IPS-18c (cell line): ENCODE results near the gene LHFPL4.
"Not testable (repeated sequence)": the region's sequence is repeated elsewhere in the genome, so short reads cannot be mapped to it uniquely, and the experiment has no call there.

Source experiments
- H3K4me3 ChIP-seq: 2 replicates; pipeline ENCODE4 v1.7.0; 2013; ENCODE audit warnings: low read depth, mild to moderate bottlenecking, low read length, moderate library complexity; ENCODE audit not compliant: insufficient read depth
- H3K9me3 ChIP-seq: one replicate; pipeline ENCODE4 v1.6.1; 2013; ENCODE audit warnings: mild to moderate bottlenecking, low read length, moderate library complexity; ENCODE audit not compliant: control insufficient read depth, insufficient read depth

LHFPL4 gene

GRCh38 chr3:9499455-9500107 lies 54.0 kb downstream of the LHFPL4 start:
- Histone ChIP-seq H3K4me3 (peak overlapping the region; percentile 75), H3K9me3 (peaks cover 2% of the 10 kb centered on the region)

GRCh38 chr3:9498781-9499180 lies 54.8 kb downstream of the LHFPL4 start:
- Histone ChIP-seq H3K4me3 (no peak overlapping the region), H3K9me3 (peaks cover 2% of the 10 kb centered on the region)

GRCh38 chr3:9497821-9498565 lies 55.6 kb downstream of the LHFPL4 start:
- H3K4me3 ChIP-seq = no peak overlapping the region
- peaks cover 2% of the 10 kb centered on the region for H3K9me3 ChIP-seq

- Histone ChIP-seq H3K4me3 (no peak overlapping the region), H3K9me3 (peaks cover 2% of the 10 kb centered on the region)
These were observed 56.7 kb downstream of the LHFPL4 start for GRCh38 chr3:9496893-9497292.

- not testable (repeated sequence) for H3K9me3 ChIP-seq, H3K4me3 ChIP-seq
These were observed 59.6 kb downstream of the LHFPL4 start for GRCh38 chr3:9494036-9494435.

GRCh38 chr3:9491506-9491905 lies 62.1 kb downstream of the LHFPL4 start:
- H3K9me3 ChIP-seq = no peaks in the 10 kb centered on the region
- no peak overlapping the region for H3K4me3 ChIP-seq

GRCh38 chr3:9485248-9485647 lies 68.4 kb downstream of the LHFPL4 start:
- Histone ChIP-seq H3K4me3 (no peak overlapping the region), H3K9me3 (no peaks in the 10 kb centered on the region)

- Histone ChIP-seq H3K9me3 (no peaks in the 10 kb centered on the region), H3K4me3 (no peak overlapping the region)
These were observed 73.4 kb downstream of the LHFPL4 start for GRCh38 chr3:9480265-9480664.

GRCh38 chr3:9476935-9477334 lies 76.7 kb downstream of the LHFPL4 start:
- no peak overlapping the region for H3K4me3 ChIP-seq
- H3K9me3 ChIP-seq = no peaks in the 10 kb centered on the region

- H3K9me3 ChIP-seq = no peaks in the 10 kb centered on the region
- H3K4me3 ChIP-seq = no peak overlapping the region
These were observed 79.1 kb downstream of the LHFPL4 start for GRCh38 chr3:9474482-9474881.

- no peaks in the 10 kb centered on the region for H3K9me3 ChIP-seq
- H3K4me3 ChIP-seq = no peak overlapping the region
These were observed 80.0 kb downstream of the LHFPL4 start for GRCh38 chr3:9473496-9474065.

- H3K4me3 ChIP-seq = no peak overlapping the region
- H3K9me3 ChIP-seq = no peaks in the 10 kb centered on the region
These were observed 83.6 kb downstream of the LHFPL4 start for GRCh38 chr3:9469986-9470385.

GRCh38 chr3:9468460-9468859 lies 85.2 kb downstream of the LHFPL4 start:
- H3K4me3 ChIP-seq = no peak overlapping the region
- H3K9me3 ChIP-seq = no peaks in the 10 kb centered on the region

GRCh38 chr3:9467451-9467850 lies 86.2 kb downstream of the LHFPL4 start:
- no peak overlapping the region for H3K4me3 ChIP-seq
- H3K9me3 ChIP-seq = no peaks in the 10 kb centered on the region

GRCh38 chr3:9455596-9456131 lies 98.0 kb downstream of the LHFPL4 start:
- no peaks in the 10 kb centered on the region for H3K9me3 ChIP-seq
- H3K4me3 ChIP-seq = no peak overlapping the region

- Histone ChIP-seq H3K4me3 (no peak overlapping the region), H3K9me3 (no peaks in the 10 kb centered on the region)
These were observed 101.2 kb downstream of the LHFPL4 start for GRCh38 chr3:9452417-9452816.

- H3K9me3 ChIP-seq = no peaks in the 10 kb centered on the region
- H3K4me3 ChIP-seq = no peak overlapping the region
These were observed 102.6 kb downstream of the LHFPL4 start for GRCh38 chr3:9450991-9451390.

- H3K4me3 ChIP-seq = no peak overlapping the region
- H3K9me3 ChIP-seq = no peaks in the 10 kb centered on the region
These were observed 103.5 kb downstream of the LHFPL4 start for GRCh38 chr3:9450126-9450525.
